Measurements from ENCODE around the gene RIC8B.

The RIC8B gene

DNA sequence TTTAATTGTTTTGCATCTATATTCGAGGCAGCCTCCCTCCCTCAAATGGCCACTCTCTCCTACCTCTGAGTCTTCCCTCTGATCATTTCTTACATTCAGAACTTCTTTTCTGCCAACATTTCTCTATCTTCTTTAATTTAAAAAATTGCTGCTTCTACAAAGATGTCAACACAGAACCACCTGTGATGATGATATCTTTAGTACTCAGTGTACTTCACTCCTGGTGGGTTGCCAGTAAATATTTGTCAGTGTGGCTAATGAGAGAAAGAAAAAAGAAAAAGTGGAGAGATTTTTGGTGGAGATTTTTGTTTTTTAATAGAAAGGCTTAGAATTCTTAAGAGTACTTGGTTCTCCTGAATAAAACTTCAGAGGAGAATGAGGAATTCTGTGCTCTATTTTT is 8.1 kb downstream of the RIC8B start:
- H3K9me3 ChIP-seq (ENCODE audit: insufficient read depth, low read depth, low read length), result no peaks in the 10 kb centered on the region
- H3K9ac ChIP-seq (ENCODE audit: low read depth, low read length, poor library complexity, severe bottlenecking), result no peak overlapping the region
- H3K27me3 ChIP-seq (ENCODE audit: insufficient read depth, low read length, poor library complexity, severe bottlenecking), result no peaks in the 10 kb centered on the region
- no peaks in the 10 kb centered on the region for H3F3A ChIP-seq (ENCODE audit: low read depth)
- TF ChIP-seq CTCF (conservative IDR thresholded peaks at IDR 0.05; ENCODE audit: low read length), result no peak
- TF ChIP-seq EZH2phosphoT487 (IDR thresholded peaks at IDR 0.05; ENCODE audit: borderline replicate concordance), result no peak
- H2AFZ ChIP-seq (ENCODE audit: low read length), result no peak overlapping the region
- peaks cover 34% of the 10 kb centered on the region for H3K36me3 ChIP-seq (ENCODE audit: insufficient read depth, low read length)
- peaks cover 52% of the 10 kb centered on the region for H3K79me2 ChIP-seq (ENCODE audit: insufficient read depth, low read length)
- H4K20me1 ChIP-seq (ENCODE audit: insufficient read depth, low read length, poor library complexity, severe bottlenecking), result peaks cover 41% of the 10 kb centered on the region
- peak overlapping the region; percentile 54 for H3K4me2 ChIP-seq (ENCODE audit: low read depth, low read length, poor library complexity, severe bottlenecking)
- H3K4me1 ChIP-seq (ENCODE audit: insufficient read depth, low read length, poor library complexity, severe bottlenecking), result peaks cover 30% of the 10 kb centered on the region
- H3K9me2 ChIP-seq (replicated peaks; ENCODE audit: low read depth, low read length), result no peaks in the 10 kb centered on the region
- no peak overlapping the region for H3K4me3 ChIP-seq (ENCODE audit: low read length, poor library complexity, severe bottlenecking)

DNA sequence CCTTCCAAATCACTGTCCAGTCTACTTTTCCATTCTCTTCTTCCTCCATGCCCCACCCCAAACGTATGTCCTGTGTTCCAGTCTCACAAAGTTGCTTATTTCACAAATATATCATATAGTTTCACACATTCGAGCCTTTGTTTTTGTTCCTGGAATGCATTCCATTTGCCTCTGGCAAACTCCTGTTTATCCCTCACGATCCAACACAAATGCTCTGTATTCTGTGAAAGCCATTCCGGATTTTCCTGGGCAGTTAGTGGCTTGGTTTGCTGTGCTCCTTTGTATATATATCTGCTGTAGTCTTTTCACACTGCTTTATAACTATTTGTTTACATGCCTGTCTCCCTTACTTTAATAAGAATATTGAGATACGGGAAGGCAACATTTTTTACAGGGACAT is 9.0 kb downstream of the RIC8B start:
- Histone ChIP-seq H3K79me2 (ENCODE audit: insufficient read depth, low read length) (peaks cover 43% of the 10 kb centered on the region), H3K9ac (ENCODE audit: low read depth, low read length, poor library complexity, severe bottlenecking) (no peak overlapping the region), H3K4me3 (ENCODE audit: low read length, poor library complexity, severe bottlenecking) (no peak overlapping the region), H3K9me2 (replicated peaks; ENCODE audit: low read depth, low read length) (no peaks in the 10 kb centered on the region), H2AFZ (ENCODE audit: low read length) (no peak overlapping the region), H3K9me3 (ENCODE audit: insufficient read depth, low read depth, low read length) (no peaks in the 10 kb centered on the region), H3K36me3 (ENCODE audit: insufficient read depth, low read length) (peaks cover 40% of the 10 kb centered on the region), H3F3A (ENCODE audit: low read depth) (no peaks in the 10 kb centered on the region), H4K20me1 (ENCODE audit: insufficient read depth, low read length, poor library complexity, severe bottlenecking) (peaks cover 33% of the 10 kb centered on the region), H3K27me3 (ENCODE audit: insufficient read depth, low read length, poor library complexity, severe bottlenecking) (no peaks in the 10 kb centered on the region), H3K4me1 (ENCODE audit: insufficient read depth, low read length, poor library complexity, severe bottlenecking) (peaks cover 22% of the 10 kb centered on the region), H3K4me2 (ENCODE audit: low read depth, low read length, poor library complexity, severe bottlenecking) (no peak overlapping the region)
- no peak for TF ChIP-seq CTCF (conservative IDR thresholded peaks at IDR 0.05; ENCODE audit: low read length)
- no peak for TF ChIP-seq EZH2phosphoT487 (IDR thresholded peaks at IDR 0.05; ENCODE audit: borderline replicate concordance)

DNA sequence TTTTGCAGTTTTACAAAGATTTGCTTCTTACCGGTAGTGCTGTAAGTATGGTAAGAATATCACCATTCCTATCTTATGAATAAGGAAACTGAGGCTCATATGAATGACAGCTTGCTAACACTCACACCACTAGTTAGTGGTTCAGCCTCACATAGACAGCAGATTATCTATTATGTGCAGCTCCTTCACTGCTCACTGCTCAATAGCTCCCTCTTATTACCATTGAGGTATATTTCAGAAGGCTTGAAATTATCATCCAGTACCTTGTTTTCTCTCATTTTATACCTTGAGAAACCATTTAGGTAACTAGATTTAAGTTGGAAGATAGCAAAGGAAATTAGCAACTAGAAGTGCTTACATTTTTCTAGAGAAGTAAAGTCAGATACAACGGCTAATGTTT is 15.5 kb downstream of the RIC8B start:
- Histone ChIP-seq H3K36me3 (ENCODE audit: insufficient read depth, low read length) (peaks cover 45% of the 10 kb centered on the region), H3K79me2 (ENCODE audit: insufficient read depth, low read length) (no peaks in the 10 kb centered on the region), H3K27me3 (ENCODE audit: insufficient read depth, low read length, poor library complexity, severe bottlenecking) (no peaks in the 10 kb centered on the region), H2AFZ (ENCODE audit: low read length) (no peak overlapping the region), H3K9me2 (replicated peaks; ENCODE audit: low read depth, low read length) (no peaks in the 10 kb centered on the region), H3K9ac (ENCODE audit: low read depth, low read length, poor library complexity, severe bottlenecking) (no peak overlapping the region), H3K9me3 (ENCODE audit: insufficient read depth, low read depth, low read length) (no peaks in the 10 kb centered on the region), H4K20me1 (ENCODE audit: insufficient read depth, low read length, poor library complexity, severe bottlenecking) (no peaks in the 10 kb centered on the region), H3K4me1 (ENCODE audit: insufficient read depth, low read length, poor library complexity, severe bottlenecking) (no peaks in the 10 kb centered on the region), H3K4me2 (ENCODE audit: low read depth, low read length, poor library complexity, severe bottlenecking) (no peak overlapping the region), H3K4me3 (ENCODE audit: low read length, poor library complexity, severe bottlenecking) (no peak overlapping the region), H3F3A (ENCODE audit: low read depth) (no peaks in the 10 kb centered on the region)
- TF ChIP-seq EZH2phosphoT487 (IDR thresholded peaks at IDR 0.05; ENCODE audit: borderline replicate concordance) (no peak), CTCF (conservative IDR thresholded peaks at IDR 0.05; ENCODE audit: low read length) (peak; percentile 38)
